Activated CD8-positive, alpha-beta T cell treated with anti-CD3 and anti-CD28 coated beads for 36 hours (primary cell): ENCODE measurements around the gene MLXIP. TPM values are rescaled to one million over a fixed set of nuclear protein-coding genes. Genes with fewer than 3 reads are reported as not detected.
"Not testable (repeated sequence)": the region's sequence is repeated elsewhere in the genome, so short reads cannot be mapped to it uniquely, and the experiment has no call there.

ENCODE experiments used
- ATAC-seq: fragments of 200-7000 bp; cut with Tn5 transposase; one replicate; pipeline ENCODE4 v1.10.0; 2021; ENCODE audit warnings: mild to moderate bottlenecking, moderate library complexity
- CTCF ChIA-PET: fragments of 350-600 bp; sonication (Branson Sonifier 250); formaldehyde crosslinking; loops from one replicate; lab custom pipeline; 2021; ENCODE audit warnings: antibody characterized with exemption; lab: Charles Lee
- POLR2A ChIA-PET: fragments of 350-600 bp; sonication (Branson Sonifier 250); formaldehyde crosslinking; loops from one replicate; lab custom pipeline; 2021; ENCODE audit warnings: antibody characterized with exemption; lab: Charles Lee
- DNase-seq: peaks from one replicate; pipeline ENCODE4 v3.0.0-alpha.2; 2020
- H3K27ac Mint-ChIP-seq: one replicate; pipeline ENCODE4 v1.8.0; 2021; ENCODE audit warnings: mild to moderate bottlenecking, mixed read lengths
- H3K27me3 Mint-ChIP-seq: one replicate; pipeline ENCODE4 v1.8.0; 2021; ENCODE audit warnings: mixed read lengths
- H3K36me3 Mint-ChIP-seq: one replicate; pipeline ENCODE4 v1.8.0; 2021; ENCODE audit warnings: low read depth, mixed read lengths
- H3K4me1 Mint-ChIP-seq: one replicate; pipeline ENCODE4 v1.8.0; 2021; ENCODE audit warnings: low read depth, mixed read lengths
- H3K4me3 Mint-ChIP-seq: one replicate; pipeline ENCODE4 v1.8.0; 2021; ENCODE audit warnings: mild to moderate bottlenecking, moderate library complexity, mixed read lengths
- H3K9me3 Mint-ChIP-seq: one replicate; pipeline ENCODE4 v1.8.0; 2021; ENCODE audit warnings: mixed read lengths
- intact Hi-C: fragments of 100-400 bp; cut with micrococcal nuclease; formaldehyde crosslinking; loops from one replicate; pipeline ENCODE4 v1.10.0; 2022
- total RNA-seq, 2 experiments: library from RNA; stranded (reverse); gene quantifications; one replicate each; pipeline ENCODE4 v1.2.3, GENCODE V29; 2021
- TF ChIP-seq, protein P1 (sequence below): fragments of 200-600 bp; IDR thresholded peaks from one replicate; pipeline ENCODE4 v1.8.0; 2022; ENCODE audit warnings: antibody characterized with exemption, mild to moderate bottlenecking

MLXIP gene
- total RNA-seq, 2 experiments from 2014 or later: 26.0 to 28.7 TPM

DNA sequence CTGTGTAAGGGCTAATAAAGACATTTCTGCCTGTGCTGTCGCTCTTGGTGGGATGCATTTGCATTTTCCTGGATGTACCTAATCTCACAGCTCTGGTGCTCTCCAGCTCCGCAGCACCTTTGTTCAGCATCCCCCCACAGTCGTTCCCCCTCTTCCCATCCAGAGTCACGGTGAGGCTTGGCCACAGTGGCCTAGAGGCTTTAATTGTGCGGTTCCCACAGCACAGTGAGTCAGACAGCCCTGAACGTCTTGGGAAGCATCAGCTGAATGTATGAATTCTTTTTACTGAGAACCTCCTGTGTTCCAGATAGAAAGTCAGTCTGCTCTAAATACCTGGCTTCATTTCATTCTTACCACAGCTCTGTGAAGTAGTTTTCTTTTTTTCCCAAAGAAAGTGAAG, 28.7 kb downstream of the MLXIP start:
- Mint-ChIP-seq H3K36me3 (peaks cover 21% of the 10 kb centered on the region), H3K27me3 (no peaks in the 10 kb centered on the region), H3K27ac (peak overlapping the region; percentile 88), H3K9me3 (peaks cover 1% of the 10 kb centered on the region), H3K4me1 (peaks cover 73% of the 10 kb centered on the region), H3K4me3 (no peak overlapping the region)
- intact Hi-C loops: no loop called here
- DNase-seq: no peak
- ChIA-PET CTCF (interaction anchor here (0.8 to 3.4 kb wide), 7 partner anchors 9 to 53 kb away, joined by 3 to 14 read pairs (median 11); no protein-coding TSS in a partner anchor), POLR2A (interaction anchor here (0.9 to 3.7 kb wide), 5 partner anchors 9 to 28 kb away, joined by 5 to 16 read pairs (median 6); partner anchors contain the start of gene MLXIP)
- ATAC-seq: no peak
- TF ChIP-seq, protein P1, sequence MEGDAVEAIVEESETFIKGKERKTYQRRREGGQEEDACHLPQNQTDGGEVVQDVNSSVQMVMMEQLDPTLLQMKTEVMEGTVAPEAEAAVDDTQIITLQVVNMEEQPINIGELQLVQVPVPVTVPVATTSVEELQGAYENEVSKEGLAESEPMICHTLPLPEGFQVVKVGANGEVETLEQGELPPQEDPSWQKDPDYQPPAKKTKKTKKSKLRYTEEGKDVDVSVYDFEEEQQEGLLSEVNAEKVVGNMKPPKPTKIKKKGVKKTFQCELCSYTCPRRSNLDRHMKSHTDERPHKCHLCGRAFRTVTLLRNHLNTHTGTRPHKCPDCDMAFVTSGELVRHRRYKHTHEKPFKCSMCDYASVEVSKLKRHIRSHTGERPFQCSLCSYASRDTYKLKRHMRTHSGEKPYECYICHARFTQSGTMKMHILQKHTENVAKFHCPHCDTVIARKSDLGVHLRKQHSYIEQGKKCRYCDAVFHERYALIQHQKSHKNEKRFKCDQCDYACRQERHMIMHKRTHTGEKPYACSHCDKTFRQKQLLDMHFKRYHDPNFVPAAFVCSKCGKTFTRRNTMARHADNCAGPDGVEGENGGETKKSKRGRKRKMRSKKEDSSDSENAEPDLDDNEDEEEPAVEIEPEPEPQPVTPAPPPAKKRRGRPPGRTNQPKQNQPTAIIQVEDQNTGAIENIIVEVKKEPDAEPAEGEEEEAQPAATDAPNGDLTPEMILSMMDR: no peak

DNA sequence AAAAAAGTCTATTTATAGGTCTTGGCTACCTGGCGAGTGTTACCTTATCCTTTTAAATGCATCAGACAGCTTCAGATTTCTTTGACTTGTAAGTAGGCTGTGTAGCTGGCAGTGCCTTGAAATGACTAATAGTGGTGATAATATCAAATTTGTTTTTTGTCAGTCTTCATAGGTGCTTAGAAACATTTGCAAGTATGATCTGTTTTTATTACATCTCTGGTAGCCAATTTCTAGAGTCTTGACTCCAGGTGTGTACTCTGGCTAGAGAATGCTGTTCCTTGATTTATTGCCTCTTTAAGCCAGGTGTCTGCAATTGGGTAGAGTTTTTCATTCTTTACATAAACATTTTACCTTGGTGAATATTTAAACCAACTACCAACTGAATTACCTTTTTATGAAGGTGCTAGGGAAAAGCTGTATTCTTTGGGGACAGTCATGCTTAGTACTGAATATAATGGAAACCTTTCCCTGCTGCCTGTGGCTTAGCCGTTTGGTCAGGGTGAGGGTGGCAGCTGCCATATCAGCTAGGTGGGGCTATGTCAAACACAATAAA, 32.6 kb downstream of the MLXIP start:
- DNase-seq (no peak), ATAC-seq (peak; percentile 10)
- no peaks in the 10 kb centered on the region for H3K9me3 Mint-ChIP-seq
- POLR2A ChIA-PET: interaction anchor here (1.0 to 1.2 kb wide), 2 partner anchors 23 to 46 kb away, joined by 3 to 5 read pairs; no protein-coding TSS in a partner anchor
- peaks cover 12% of the 10 kb centered on the region for H3K36me3 Mint-ChIP-seq
- TF ChIP-seq, protein P1: no peak
- peaks cover 53% of the 10 kb centered on the region for H3K4me1 Mint-ChIP-seq
- intact Hi-C loops: no loop called here
- CTCF ChIA-PET: interaction anchor here (0.6 to 2.4 kb wide), 5 partner anchors 12 to 132 kb away, joined by 3 to 12 read pairs (median 3); no protein-coding TSS in a partner anchor
- H3K27me3 Mint-ChIP-seq: no peaks in the 10 kb centered on the region
- no peak overlapping the region for H3K4me3 Mint-ChIP-seq
- H3K27ac Mint-ChIP-seq: peak overlapping the region; percentile 15

DNA sequence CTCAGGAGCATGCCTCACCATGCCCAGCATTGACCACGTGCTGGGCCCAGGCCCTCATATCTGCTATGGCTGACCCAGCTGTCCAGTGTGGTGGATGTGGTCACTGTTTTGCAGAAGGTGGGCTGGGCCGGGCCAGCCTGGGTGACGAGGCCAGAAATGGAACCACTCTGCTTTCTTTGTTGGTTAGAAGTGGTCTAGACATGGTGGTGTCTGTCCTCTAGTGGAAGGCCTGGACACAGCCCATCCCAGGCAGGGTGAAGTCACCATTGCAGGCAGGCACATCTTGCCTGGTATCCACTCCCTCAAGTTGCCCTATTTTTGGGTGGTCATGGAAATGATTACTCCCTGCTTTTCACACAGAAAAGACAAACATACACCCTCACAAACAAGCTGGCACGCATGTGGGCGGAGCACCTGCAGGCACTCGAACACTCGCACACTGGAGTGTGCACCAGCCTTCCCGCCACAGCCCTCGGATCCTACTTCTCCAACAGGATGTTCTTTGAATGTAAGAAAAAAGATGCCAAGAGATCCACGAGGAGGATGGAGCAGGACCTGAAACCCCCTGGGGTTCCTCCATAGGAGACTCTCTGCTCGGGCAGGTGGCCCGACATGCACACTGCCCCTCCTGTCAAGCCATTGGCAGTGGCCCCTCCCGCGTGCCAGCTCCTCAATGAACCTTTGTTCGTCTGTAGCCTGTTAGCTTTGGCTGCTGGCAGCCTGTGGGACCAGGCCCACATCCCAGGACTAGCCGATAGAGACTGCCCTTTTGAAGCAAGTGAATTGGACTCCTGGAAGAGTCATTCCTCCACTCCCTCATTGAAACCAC, 38.4 kb downstream of the MLXIP start:
- no peaks in the 10 kb centered on the region for H3K36me3 Mint-ChIP-seq
- intact Hi-C loops: no loop called here
- TF ChIP-seq, protein P1: no peak
- ChIA-PET CTCF (interaction anchor here (1.2 to 3.7 kb wide), 3 partner anchors 14 to 62 kb away, joined by 3 to 18 read pairs (median 3); no protein-coding TSS in a partner anchor), POLR2A (interaction anchor here (0.6 kb wide), 1 partner anchor 125 kb away, joined by 3 read pairs; no protein-coding TSS in a partner anchor)
- DNase-seq (no peak), ATAC-seq (no peak)
- H3K4me3 Mint-ChIP-seq: no peak overlapping the region
- peaks cover 26% of the 10 kb centered on the region for H3K4me1 Mint-ChIP-seq
- no peaks in the 10 kb centered on the region for H3K9me3 Mint-ChIP-seq
- no peak overlapping the region for H3K27ac Mint-ChIP-seq
- no peaks in the 10 kb centered on the region for H3K27me3 Mint-ChIP-seq

DNA sequence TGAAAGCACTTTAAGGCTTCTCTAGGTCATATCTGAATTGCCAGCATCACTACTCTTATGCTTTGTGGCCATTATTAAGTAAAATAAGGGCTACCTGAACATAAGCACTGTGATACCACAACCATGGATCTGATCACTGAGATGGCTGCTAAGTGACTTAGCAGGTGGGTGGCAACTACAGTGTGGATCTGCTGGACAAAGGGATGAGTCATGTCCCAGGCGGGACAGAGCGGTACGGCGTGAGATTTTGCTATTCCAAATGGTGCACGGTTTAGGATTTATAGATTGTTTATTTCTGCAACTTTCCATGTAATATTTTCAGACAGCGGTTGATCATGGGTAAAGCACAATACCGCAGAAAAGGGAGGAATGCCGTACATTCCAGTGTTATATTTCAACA, 39.4 kb downstream of the MLXIP start:
- ATAC-seq (no peak), DNase-seq (no peak)
- CTCF ChIA-PET: interaction anchor here (1.3 to 3.7 kb wide), 2 partner anchors 30 to 63 kb away, joined by 3 to 18 read pairs; no protein-coding TSS in a partner anchor
- Mint-ChIP-seq H3K4me1 (peaks cover 28% of the 10 kb centered on the region), H3K9me3 (no peaks in the 10 kb centered on the region), H3K27me3 (no peaks in the 10 kb centered on the region), H3K27ac (no peak overlapping the region), H3K4me3 (no peak overlapping the region), H3K36me3 (no peaks in the 10 kb centered on the region)
- POLR2A ChIA-PET: interaction anchor here (0.6 kb wide), 1 partner anchor 332 kb away, joined by 5 read pairs; no protein-coding TSS in a partner anchor
- intact Hi-C loops: no loop called here
- TF ChIP-seq, protein P1: no peak

DNA sequence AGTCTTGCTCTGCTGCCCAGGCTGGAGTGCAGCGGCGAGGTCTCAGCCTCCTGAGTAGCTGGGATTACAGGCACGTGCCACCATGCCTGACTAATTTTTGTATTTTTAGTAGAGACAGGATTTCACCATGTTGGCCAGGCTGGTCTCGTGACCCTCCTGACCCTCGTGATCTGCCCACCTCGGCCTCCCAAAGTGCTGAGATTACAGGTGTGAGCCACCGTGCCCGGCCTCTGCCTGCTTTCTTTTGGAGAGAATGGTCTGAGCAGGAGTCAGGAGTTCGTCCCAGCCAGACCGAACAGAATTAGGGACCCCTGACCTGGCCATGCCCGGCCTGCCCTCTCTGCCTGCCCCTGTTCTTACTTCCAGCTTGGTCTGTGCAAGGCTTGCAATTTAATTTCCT, 42.8 kb downstream of the MLXIP start:
- not testable (repeated sequence) for H3K9me3 Mint-ChIP-seq, DNase-seq, H3K36me3 Mint-ChIP-seq, H3K4me3 Mint-ChIP-seq, ATAC-seq, H3K27me3 Mint-ChIP-seq
- H3K4me1 Mint-ChIP-seq: peaks cover 43% of the 10 kb centered on the region
- intact Hi-C loops: loop anchor here (5.0 kb wide), 1 partner anchor 39 kb away; no protein-coding TSS in a partner anchor
- ChIA-PET CTCF (interaction anchor here (2.4 to 4.7 kb wide), 4 partner anchors 24 to 66 kb away, joined by 12 to 103 read pairs (median 32); no protein-coding TSS in a partner anchor), POLR2A (interaction anchor here (1.0 kb wide), 1 partner anchor 9 kb away, joined by 3 read pairs; no protein-coding TSS in a partner anchor)
- H3K27ac Mint-ChIP-seq: peak overlapping the region; percentile 69
